AG04450 (cell line): ENCODE data around the gene STAB1. TPM values are rescaled to one million over a fixed set of nuclear protein-coding genes. Genes with fewer than 3 reads are reported as not detected.

Experiments
- CTCF ChIA-PET: fragments of 300-600, 350-600 bp; formaldehyde crosslinking; extraction: SDS; loops from one replicate; lab custom pipeline; 2022; ENCODE audit warnings: antibody characterized with exemption, inconsistent platforms; lab: Charles Lee
- POLR2A ChIA-PET: fragments of 350-600 bp; formaldehyde crosslinking; extraction: SDS; loops from one replicate; lab custom pipeline; 2021; ENCODE audit warnings: antibody characterized with exemption, inconsistent platforms; lab: Yijun Ruan, JAX
- DNase-seq: peaks from one replicate; pipeline ENCODE4 v3.0.0-alpha.2; 2011; ENCODE audit warnings: low read depth, low spot score
- H3K27ac ChIP-seq: one replicate; pipeline ENCODE4 v1.5.1; 2012; ENCODE audit warnings: low read depth, low read length, control low read depth
- H3K27me3 ChIP-seq: one replicate; pipeline ENCODE4 v1.6.0; 2012; ENCODE audit warnings: low read length; ENCODE audit not compliant: control insufficient read depth, insufficient read depth
- H3K4me3 ChIP-seq: 2 replicates; pipeline ENCODE4 v1.5.1; 2011; ENCODE audit warnings: mild to moderate bottlenecking, low read depth, low read length, control low read depth
- H3K9me3 ChIP-seq: 2 replicates; pipeline ENCODE4 v1.5.1; 2012; ENCODE audit warnings: low read length; ENCODE audit not compliant: control insufficient read depth, insufficient read depth
- polyA plus RNA-seq: library from polyadenylated mRNA; depleted of rRNA; stranded (reverse); fragments of >200 nt; gene quantifications from 2 replicates; pipeline ENCODE4 v1.2.3, GENCODE V29; 2011
- TF ChIP-seq, protein P1 (sequence below): IDR thresholded peaks from 2 replicates; pipeline ENCODE4 v1.5.1; 2011; ENCODE audit warnings: low read depth, low read length, control low read depth, inconsistent platforms

Gene STAB1
- polyA plus RNA-seq, 1 experiment = 0.02 TPM

DNA sequence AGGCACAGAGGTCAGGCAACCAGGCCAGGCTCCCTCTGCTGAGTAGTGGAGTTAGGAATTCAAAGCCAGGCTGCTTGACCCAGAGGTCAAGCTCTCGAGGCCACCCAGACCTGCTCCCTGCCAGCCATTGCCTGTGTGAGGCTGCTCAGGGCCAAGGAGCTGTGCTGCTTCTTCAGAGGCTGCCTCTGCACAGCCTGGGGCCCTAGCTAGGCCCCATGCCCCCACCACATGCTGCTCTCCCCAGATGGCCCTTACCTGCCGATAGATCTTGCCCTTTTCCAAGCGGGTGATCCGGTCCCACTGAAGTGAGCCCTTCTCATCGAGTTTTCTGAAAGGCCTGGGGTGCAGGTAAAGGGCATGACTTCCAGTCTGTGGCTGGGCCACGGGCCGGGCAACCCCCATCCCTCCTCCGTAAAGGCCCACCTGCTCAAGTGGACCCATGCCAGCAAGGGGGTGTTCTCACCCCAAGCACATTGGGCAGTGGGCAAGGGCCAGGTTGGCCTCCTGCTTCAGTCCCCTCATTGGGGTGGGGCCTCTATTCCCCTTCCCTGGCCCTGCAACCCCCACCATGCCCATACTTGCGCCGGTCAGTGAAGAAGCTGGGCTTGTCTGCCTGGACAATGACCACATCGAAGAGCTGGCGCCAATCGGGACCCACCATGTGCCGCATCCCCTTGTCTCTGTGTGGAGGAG, 32.0 kb downstream of the STAB1 start:
- ChIA-PET CTCF (no interaction called here), POLR2A (interaction anchor here (0.6 to 1.4 kb wide), 2 partner anchors 9 to 114 kb away, joined by 4 to 5 read pairs; partner anchors contain the start of gene UQCC5)
- Histone ChIP-seq H3K27ac (no peak overlapping the region), H3K4me3 (no peak overlapping the region), H3K9me3 (no peaks in the 10 kb centered on the region), H3K27me3 (no peaks in the 10 kb centered on the region)
- TF ChIP-seq, protein P1, sequence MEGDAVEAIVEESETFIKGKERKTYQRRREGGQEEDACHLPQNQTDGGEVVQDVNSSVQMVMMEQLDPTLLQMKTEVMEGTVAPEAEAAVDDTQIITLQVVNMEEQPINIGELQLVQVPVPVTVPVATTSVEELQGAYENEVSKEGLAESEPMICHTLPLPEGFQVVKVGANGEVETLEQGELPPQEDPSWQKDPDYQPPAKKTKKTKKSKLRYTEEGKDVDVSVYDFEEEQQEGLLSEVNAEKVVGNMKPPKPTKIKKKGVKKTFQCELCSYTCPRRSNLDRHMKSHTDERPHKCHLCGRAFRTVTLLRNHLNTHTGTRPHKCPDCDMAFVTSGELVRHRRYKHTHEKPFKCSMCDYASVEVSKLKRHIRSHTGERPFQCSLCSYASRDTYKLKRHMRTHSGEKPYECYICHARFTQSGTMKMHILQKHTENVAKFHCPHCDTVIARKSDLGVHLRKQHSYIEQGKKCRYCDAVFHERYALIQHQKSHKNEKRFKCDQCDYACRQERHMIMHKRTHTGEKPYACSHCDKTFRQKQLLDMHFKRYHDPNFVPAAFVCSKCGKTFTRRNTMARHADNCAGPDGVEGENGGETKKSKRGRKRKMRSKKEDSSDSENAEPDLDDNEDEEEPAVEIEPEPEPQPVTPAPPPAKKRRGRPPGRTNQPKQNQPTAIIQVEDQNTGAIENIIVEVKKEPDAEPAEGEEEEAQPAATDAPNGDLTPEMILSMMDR = no peak
- DNase-seq = no peak

DNA sequence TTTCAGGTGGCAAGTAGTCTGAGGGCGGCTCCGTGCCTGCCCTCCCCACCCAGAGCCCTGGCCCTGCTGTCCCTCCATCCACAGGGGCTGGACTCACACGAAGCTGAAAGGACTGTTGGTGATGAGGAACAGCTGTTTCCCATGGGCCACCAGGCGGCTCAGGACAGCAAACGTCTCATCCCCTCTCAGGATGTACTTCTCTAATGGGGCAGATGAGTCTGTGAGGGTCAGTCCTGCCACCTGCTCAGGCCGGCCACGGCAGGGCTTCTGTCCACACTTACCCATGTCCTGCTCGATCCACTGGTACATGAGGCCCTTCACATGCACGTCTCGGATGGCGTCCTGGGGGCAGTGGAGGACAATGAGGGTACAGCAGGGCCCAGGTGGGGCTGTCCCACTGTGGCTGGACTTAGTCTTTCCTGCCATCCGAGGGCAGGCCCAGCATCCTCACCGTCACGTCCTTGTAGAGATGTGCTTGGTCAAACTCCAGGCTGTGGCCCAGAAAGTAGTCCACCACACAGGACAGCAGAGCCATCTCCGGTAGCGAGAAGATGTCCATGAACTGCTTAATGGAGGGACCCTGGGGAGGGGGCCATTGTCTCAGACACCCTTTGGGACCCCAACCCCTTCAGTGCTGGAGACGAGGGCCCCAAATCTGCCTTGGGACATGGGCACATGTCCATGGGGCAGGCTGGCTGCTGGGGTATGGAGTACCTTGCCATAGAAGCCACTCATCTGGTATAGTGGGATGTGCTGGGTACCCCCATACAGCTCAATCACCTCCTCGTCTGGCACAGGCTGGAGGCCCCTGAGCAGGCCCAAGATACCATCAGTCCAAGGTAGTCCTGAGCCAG, 32.8 kb downstream of the STAB1 start:
- Histone ChIP-seq H3K4me3 (no peak overlapping the region), H3K27me3 (no peaks in the 10 kb centered on the region), H3K27ac (no peak overlapping the region), H3K9me3 (no peaks in the 10 kb centered on the region)
- CTCF ChIA-PET = no interaction called here
- POLR2A ChIA-PET = no interaction called here
- TF ChIP-seq, protein P1 = no peak
- no peak for DNase-seq

DNA sequence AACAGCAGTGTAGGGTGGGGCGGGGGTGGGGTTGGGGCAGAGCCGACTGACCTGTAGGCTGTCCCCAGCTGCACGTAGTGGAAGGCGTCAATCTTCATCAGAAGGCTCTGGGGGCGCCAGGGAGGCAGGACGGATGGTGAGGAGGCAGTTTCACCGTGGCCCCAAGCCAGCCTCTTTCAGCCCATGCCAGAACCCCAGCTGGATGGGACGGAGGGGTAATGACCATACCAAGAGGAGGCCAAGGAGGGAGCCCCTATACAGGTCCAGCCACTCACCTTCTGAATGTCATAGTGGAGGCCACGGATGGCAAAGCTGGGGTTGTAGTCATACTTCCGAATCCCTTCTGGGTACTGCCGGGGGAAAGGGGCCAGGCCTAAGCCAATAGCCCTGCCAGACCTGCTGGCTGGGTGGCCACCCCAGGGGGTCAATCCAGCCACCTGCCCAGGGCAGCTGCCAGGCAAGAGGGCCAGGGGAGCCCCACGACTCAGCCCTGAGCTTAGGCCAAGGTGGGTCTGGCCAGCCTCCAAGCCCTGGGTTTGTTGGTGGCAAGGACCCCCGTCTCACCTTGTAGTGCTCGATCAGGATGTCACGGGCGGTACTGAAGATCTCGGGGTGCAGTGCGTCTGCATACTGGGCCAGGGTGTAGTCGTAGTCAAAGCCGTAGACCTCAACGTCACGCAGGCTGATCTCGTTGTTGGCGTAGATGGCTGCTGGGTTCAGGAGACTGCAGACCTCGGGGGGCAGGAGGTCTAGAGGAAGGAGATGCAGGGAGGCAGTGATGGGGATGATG, 33.6 kb downstream of the STAB1 start:
- no peak overlapping the region for H3K27ac ChIP-seq
- POLR2A ChIA-PET = no interaction called here
- H3K9me3 ChIP-seq = no peaks in the 10 kb centered on the region
- CTCF ChIA-PET = no interaction called here
- no peak for DNase-seq
- H3K4me3 ChIP-seq = no peak overlapping the region
- TF ChIP-seq, protein P1 = no peak
- no peaks in the 10 kb centered on the region for H3K27me3 ChIP-seq

DNA sequence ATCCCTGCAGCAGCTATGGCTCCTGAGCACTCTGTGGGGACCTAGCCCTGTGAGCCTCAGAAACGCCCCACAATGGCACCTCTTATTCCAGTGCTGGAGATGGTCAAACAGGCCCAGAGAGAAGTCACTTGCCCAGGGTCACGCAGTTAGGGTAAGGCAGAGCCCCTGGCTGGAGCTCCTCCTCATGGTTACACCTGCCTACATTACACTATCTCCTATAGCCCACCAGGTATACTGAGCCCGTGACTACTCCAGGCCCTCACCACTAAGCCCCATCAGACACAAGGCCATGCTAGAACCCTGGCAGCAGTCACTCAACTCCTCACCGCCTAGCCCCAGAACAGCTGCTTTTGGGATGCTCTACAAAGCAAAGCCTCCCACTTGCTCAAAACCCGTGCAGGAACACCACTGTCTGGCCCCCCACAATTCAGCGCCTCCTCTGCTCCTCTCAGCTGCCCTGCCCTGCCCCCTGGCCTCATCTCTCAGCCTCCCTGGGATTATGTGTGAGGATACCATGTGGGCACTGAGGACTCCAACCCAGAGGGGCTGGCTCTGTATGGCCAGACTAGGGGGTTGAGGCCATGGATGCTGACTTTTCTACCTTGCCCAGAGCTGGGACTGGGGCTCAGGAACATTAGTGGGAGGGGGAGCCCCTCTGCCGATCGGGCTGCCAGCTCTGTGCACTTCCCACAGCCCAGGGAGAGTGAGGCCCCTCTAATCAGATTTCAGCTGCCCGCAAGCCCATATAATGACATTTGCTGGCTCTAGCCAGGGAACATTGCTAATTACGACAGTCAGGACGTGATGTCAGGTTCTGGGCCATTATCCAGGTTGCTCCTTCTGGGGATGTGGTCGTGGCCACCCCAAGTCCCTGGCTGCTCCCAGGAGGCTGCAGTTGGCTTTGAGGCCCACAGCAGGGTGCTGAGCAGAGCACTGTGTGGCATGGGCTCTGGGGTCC, 34.5 kb downstream of the STAB1 start:
- CTCF ChIA-PET = no interaction called here
- POLR2A ChIA-PET = no interaction called here
- H3K27ac ChIP-seq = no peak overlapping the region

More for the DNA sequence above, 34.5 kb downstream of the STAB1 start:
- no peak overlapping the region for H3K4me3 ChIP-seq
- no peaks in the 10 kb centered on the region for H3K27me3 ChIP-seq
- no peak for DNase-seq
- TF ChIP-seq, protein P1 = no peak
- H3K9me3 ChIP-seq = no peaks in the 10 kb centered on the region; the same call in 1 of the 2 replicates
